Endodermal cell (in vitro differentiated cells): ENCODE results near the gene KCNH5. TPM values are rescaled to one million over a fixed set of nuclear protein-coding genes. Genes with fewer than 3 reads are reported as not detected.

Source experiments
- DNase-seq: peaks from one replicate; pipeline ENCODE4 v3.0.0-alpha.2; 2017
- H3K27ac ChIP-seq: 2 replicates; pipeline ENCODE4 v1.5.1; 2013; ENCODE audit warnings: mild to moderate bottlenecking, low read depth, low read length, moderate library complexity
- H3K27me3 ChIP-seq: 2 replicates; pipeline ENCODE4 v1.6.1; 2013; ENCODE audit warnings: mild to moderate bottlenecking, low read length, moderate library complexity; ENCODE audit not compliant: insufficient read depth, control insufficient read depth, poor library complexity, severe bottlenecking
- H3K36me3 ChIP-seq: 2 replicates; pipeline ENCODE4 v1.7.0; 2013; ENCODE audit warnings: mild to moderate bottlenecking, low read length, moderate library complexity; ENCODE audit not compliant: control insufficient read depth, insufficient read depth
- H3K4me1 ChIP-seq: one replicate; pipeline ENCODE4 v1.7.0; 2013; ENCODE audit warnings: low read length; ENCODE audit not compliant: control insufficient read depth, insufficient read depth
- H3K4me3 ChIP-seq: 2 replicates; pipeline ENCODE4 v1.5.1; 2013; ENCODE audit warnings: mild to moderate bottlenecking, low read length, moderate library complexity
- H3K9ac ChIP-seq: 2 replicates; pipeline ENCODE4 v1.6.1; 2013; ENCODE audit warnings: mild to moderate bottlenecking, low read length, moderate library complexity; ENCODE audit not compliant: poor library complexity, severe bottlenecking; ENCODE audit errors: extremely low read depth
- H3K9me3 ChIP-seq: 2 replicates; pipeline ENCODE4 v1.6.1; 2013; ENCODE audit warnings: mild to moderate bottlenecking, low read length, moderate library complexity; ENCODE audit not compliant: control insufficient read depth
- H3K27ac Mint-ChIP-seq: 2 replicates; pipeline ENCODE4 v1.8.0; 2020; ENCODE audit warnings: mixed read lengths
- H3K27me3 Mint-ChIP-seq: 2 replicates; pipeline ENCODE4 v1.8.0; 2021; ENCODE audit warnings: mild to moderate bottlenecking, mixed read lengths; ENCODE audit not compliant: insufficient read depth
- H3K36me3 Mint-ChIP-seq: 2 replicates; pipeline ENCODE4 v1.8.0; 2020; ENCODE audit warnings: low read depth, mixed read lengths
- H3K4me1 Mint-ChIP-seq: 2 replicates; pipeline ENCODE4 v1.8.0; 2020; ENCODE audit warnings: mixed read lengths
- H3K4me3 Mint-ChIP-seq: 2 replicates; pipeline ENCODE4 v1.8.0; 2020; ENCODE audit warnings: mild to moderate bottlenecking, moderate library complexity, mixed read lengths
- H3K9me3 Mint-ChIP-seq: 2 replicates; pipeline ENCODE4 v1.8.0; 2020; ENCODE audit warnings: mild to moderate bottlenecking, mixed read lengths
- CTCF ChIP-seq: fragments of 200-600 bp; sonication (generic); conservative IDR thresholded peaks from 2 replicates; pipeline ENCODE4 v1.5.0; 2021; ENCODE audit warnings: antibody characterized with exemption, mild to moderate bottlenecking
- WGBS, 2 experiments: methylation state at CpG; one replicate each; pipeline versions ENCODE4 v1.1.5 to v1.1.7; 2013; ENCODE audit warnings: missing lambda C conversion rate in 2 of 2, mixed read lengths in 1 of 2; ENCODE audit not compliant: insufficient coverage in 1 of 2, insufficient read length in 1 of 2; 5-methylcytosine and 5-hydroxymethylcytosine counted together
- total RNA-seq, 2 donors: library from RNA; stranded (reverse); fragmentation: NEBNext Ultra II Directional in 1 of 2; extraction: Animal tissue kit (Norgen Biotek cat#: 25700) in 1 of 2; gene quantifications; 2 replicates in 1 of 2; 3 replicates in 1 of 2; pipeline ENCODE4 v1.2.1, GENCODE V29; 2021

KCNH5 gene
- total RNA-seq, 2 donors from 2014 or later, result 2.5 to 3.9 TPM

- Mint-ChIP-seq H3K9me3 (peaks cover 2% of the 10 kb centered on the region), H3K4me1 (no peaks in the 10 kb centered on the region), H3K36me3 (no peaks in the 10 kb centered on the region), H3K27me3 (no peaks in the 10 kb centered on the region), H3K4me3 (no peak overlapping the region), H3K27ac (no peak overlapping the region)
- H3K27ac ChIP-seq, result no peak overlapping the region
- H3K4me3 ChIP-seq, result no peak overlapping the region
- no peaks in the 10 kb centered on the region for H3K27me3 ChIP-seq
- 92 to 100% methylated on average over 1 to 2 of the region's 2 CpGs for WGBS, 2 experiments
- no peaks in the 10 kb centered on the region for H3K4me1 ChIP-seq
- H3K9ac ChIP-seq, result no peak overlapping the region
- no peak for TF ChIP-seq CTCF
- H3K36me3 ChIP-seq, result no peaks in the 10 kb centered on the region
- no peaks in the 10 kb centered on the region for H3K9me3 ChIP-seq
- no peak for DNase-seq
Observed at GRCh38 chr14:62914025-62914424, 131.2 kb downstream of the KCNH5 start.

GRCh38 chr14:62908506-62908905, 136.8 kb downstream of the KCNH5 start:
- Mint-ChIP-seq H3K27me3 (no peaks in the 10 kb centered on the region), H3K9me3 (peaks cover 2% of the 10 kb centered on the region), H3K4me3 (no peak overlapping the region), H3K4me1 (peaks cover 6% of the 10 kb centered on the region), H3K36me3 (no peaks in the 10 kb centered on the region), H3K27ac (no peak overlapping the region)
- Histone ChIP-seq H3K9me3 (no peaks in the 10 kb centered on the region), H3K27ac (no peak overlapping the region), H3K4me1 (no peaks in the 10 kb centered on the region), H3K4me3 (no peak overlapping the region), H3K27me3 (no peaks in the 10 kb centered on the region), H3K36me3 (no peaks in the 10 kb centered on the region), H3K9ac (no peak overlapping the region)
- no peak for TF ChIP-seq CTCF
- WGBS, 2 experiments, result 93% methylated on average over 1 of the region's 1 CpG; no CpG with 5 or more reads in 1 of the 2 experiments
- DNase-seq, result no peak

GRCh38 chr14:62905566-62905965, 139.7 kb downstream of the KCNH5 start:
- Histone ChIP-seq H3K9me3 (no peaks in the 10 kb centered on the region), H3K27ac (no peak overlapping the region), H3K4me3 (no peak overlapping the region), H3K27me3 (no peaks in the 10 kb centered on the region), H3K9ac (no peak overlapping the region), H3K36me3 (no peaks in the 10 kb centered on the region), H3K4me1 (no peaks in the 10 kb centered on the region)
- WGBS, 2 experiments, result 82% methylated on average over 2 of the region's 2 CpGs
- no peak overlapping the region for H3K27ac Mint-ChIP-seq
- H3K4me1 Mint-ChIP-seq, result peaks cover 6% of the 10 kb centered on the region
- no peak overlapping the region for H3K4me3 Mint-ChIP-seq
- peaks cover 3% of the 10 kb centered on the region for H3K36me3 Mint-ChIP-seq
- DNase-seq, result no peak
- TF ChIP-seq CTCF, result no peak
- H3K9me3 Mint-ChIP-seq, result peaks cover 6% of the 10 kb centered on the region
- H3K27me3 Mint-ChIP-seq, result no peaks in the 10 kb centered on the region
